ENCODE data around the gene NKX1-2.
A peak's percentile ranks its signal among the peaks of the same experiment; 100 is the strongest.

Gene NKX1-2

DNA sequence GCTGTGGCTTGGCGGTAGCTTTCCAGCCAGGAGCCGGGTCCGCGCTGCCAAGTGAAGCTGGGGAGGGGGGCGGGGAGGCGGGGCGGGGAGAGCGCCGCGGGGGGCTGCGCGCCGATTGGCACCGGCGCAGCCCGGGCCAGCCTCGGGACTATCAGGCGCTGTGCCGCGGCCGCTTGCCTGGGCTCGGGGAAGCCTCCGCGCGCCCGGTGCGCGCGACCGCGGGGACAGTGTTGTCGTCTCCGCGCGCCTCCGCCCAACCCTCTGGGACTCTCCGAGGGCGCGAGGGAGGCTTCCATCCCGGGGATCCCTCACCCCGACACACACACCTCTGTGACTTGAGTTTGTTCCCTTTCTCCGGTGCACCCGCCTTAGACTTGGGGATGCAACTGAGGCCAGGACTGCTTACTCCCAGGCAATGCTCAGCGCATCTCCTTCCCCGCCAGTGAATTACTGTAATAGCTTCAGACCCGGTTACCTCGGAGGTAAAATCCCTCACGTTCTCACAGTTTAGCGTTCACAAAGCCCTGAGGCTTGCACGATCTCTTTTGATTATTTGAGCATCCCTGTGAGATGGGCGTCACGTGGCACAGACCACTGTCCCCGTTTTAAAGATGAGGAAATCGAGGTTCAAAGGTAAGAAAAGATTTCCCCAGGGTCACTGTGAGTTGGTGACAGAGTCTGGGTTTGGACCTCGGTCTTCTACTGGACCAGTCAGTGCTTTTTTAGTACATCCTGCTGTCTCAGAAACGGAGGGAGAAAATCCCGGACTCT, at the start of gene NKX1-2:
Gene NKX1-2, minus strand, starts transcription at position 24 of the 771 bp plus-strand sequence. CDS start 92 bp downstream, outside the sequence.
- Histone ChIP-seq H3K9ac (ENCODE audit: insufficient read length) (no peak within 1 kb of the TSS), H3K27ac (no peak within 1 kb of the TSS), H3K4me3 (peak within 1 kb of the TSS; percentile 54)

DNA sequence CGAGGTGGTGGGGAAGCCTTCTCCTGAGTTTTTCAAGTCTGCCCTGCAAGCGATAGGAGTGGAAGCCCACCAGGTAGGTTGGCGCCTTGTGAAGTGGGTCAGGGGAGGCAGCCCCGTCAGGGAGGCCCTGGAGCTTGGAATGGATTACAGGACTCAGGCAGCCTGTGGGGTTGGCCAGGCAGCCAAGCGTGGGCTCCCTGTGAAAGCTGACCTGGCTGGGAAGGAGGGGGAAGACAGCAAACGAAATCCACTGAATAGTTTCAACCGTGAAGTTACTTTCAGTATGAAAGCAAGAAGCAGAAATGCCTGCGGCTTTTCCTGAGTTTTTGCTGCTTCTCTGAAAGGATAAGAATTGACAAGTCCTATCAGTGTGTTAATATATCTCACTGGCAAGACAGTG, 48.2 kb upstream of the NKX1-2 start:
- Histone ChIP-seq H3K36me3 (ENCODE audit: insufficient read depth, low read length) (no peaks in the 10 kb centered on the region), H3K9me3 (ENCODE audit: low read depth, low read length) (no peaks in the 10 kb centered on the region), H3K4me3 (no peak overlapping the region), H3K27ac (no peak overlapping the region), H3K9ac (ENCODE audit: insufficient read length) (no peak overlapping the region)
- TF ChIP-seq EZH2 (IDR thresholded peaks at IDR 0.05) (no peak), POLR2AphosphoS5 (IDR thresholded peaks at IDR 0.05; ENCODE audit: borderline replicate concordance, low read depth, low read length) (no peak), FOXP2 (optimal IDR thresholded peaks at IDR 0.05; ENCODE audit: control extremely low read depth, extremely low read length, insufficient read depth) (no peak)
- DNase-seq (ENCODE audit: low read depth, low spot score) = no peak

More for the DNA sequence above, at the start of gene NKX1-2:
- Histone ChIP-seq H3K36me3 (ENCODE audit: insufficient read depth, low read length) (no peaks in the 10 kb centered on the region), H3K9me3 (ENCODE audit: low read depth, low read length) (no peaks in the 10 kb centered on the region)
- TF ChIP-seq POLR2AphosphoS5 (IDR thresholded peaks at IDR 0.05; ENCODE audit: borderline replicate concordance, low read depth, low read length) (no peak), FOXP2 (optimal IDR thresholded peaks at IDR 0.05; ENCODE audit: control extremely low read depth, extremely low read length, insufficient read depth) (no peak), EZH2 (IDR thresholded peaks at IDR 0.05) (no peak)
- no peak for DNase-seq (ENCODE audit: low read depth, low spot score)

DNA sequence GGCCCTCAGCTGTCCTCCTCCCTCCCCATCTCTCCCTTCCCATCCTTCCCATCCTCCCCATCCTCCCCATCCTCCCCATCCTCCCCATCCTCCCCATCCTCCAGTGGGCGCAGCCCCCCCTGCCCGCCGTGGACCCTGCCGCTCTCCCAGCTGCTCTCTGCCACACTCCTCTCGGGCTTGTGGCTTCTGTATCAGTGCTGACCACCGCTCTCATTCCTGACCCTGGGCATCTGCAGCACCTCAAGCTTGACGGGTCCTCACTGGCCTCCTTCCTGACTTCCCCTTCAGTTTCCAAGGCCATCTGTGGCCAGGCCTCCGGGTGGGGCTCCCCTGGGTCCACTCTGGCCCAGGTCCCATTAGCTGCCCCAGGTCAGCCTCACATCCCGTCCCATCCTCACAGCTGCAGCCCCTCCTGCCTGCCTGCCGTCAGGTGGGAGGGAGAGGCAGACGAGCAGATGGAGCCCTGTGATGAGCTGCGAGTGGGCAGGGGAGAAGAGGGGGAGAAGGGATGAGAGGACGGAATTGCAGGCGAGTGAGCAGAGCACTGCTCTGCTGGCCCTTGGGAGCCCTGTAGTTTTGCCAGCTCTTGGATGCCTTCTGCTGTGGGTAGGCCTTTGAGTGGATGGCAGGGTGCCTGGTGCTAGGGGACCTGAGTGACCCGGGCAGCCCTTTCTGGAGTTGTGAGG, 47.5 kb upstream of the NKX1-2 start:
- Histone ChIP-seq H3K9ac (ENCODE audit: insufficient read length) (no peak overlapping the region), H3K9me3 (ENCODE audit: low read depth, low read length) (no peaks in the 10 kb centered on the region), H3K27ac (no peak overlapping the region), H3K36me3 (ENCODE audit: insufficient read depth, low read length) (no peaks in the 10 kb centered on the region), H3K4me3 (no peak overlapping the region)
- no peak for DNase-seq (ENCODE audit: low read depth, low spot score)
- TF ChIP-seq POLR2AphosphoS5 (IDR thresholded peaks at IDR 0.05; ENCODE audit: borderline replicate concordance, low read depth, low read length) = no peak

DNA sequence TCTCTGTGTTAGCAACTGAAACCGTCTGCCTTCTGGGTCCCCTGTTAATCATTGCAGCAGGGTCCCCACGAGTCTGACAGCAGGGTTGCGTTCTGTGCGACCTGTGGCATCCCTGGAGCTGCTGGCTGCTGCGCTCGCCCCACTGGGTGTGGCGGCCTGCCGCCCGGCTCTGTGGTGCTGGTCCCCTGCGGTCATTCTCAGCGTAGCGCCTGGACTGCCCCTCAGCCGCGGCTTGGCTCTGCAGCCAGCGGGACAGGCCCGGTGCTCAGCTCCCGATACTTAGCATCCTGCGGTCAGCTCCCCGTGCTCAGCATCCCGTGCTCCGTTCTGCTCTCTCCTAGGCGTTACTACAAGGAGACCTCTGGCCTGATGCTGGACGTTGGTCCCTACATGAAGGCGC, 46.8 kb upstream of the NKX1-2 start:
- H3K9me3 ChIP-seq (ENCODE audit: low read depth, low read length) = no peaks in the 10 kb centered on the region
- TF ChIP-seq EZH2 (IDR thresholded peaks at IDR 0.05) (no peak), FOXP2 (optimal IDR thresholded peaks at IDR 0.05; ENCODE audit: control extremely low read depth, extremely low read length, insufficient read depth) (no peak), POLR2AphosphoS5 (IDR thresholded peaks at IDR 0.05; ENCODE audit: borderline replicate concordance, low read depth, low read length) (no peak)
- no peak for DNase-seq (ENCODE audit: low read depth, low spot score)
- no peaks in the 10 kb centered on the region for H3K36me3 ChIP-seq (ENCODE audit: insufficient read depth, low read length)
- H3K9ac ChIP-seq (ENCODE audit: insufficient read length) = no peak overlapping the region
- H3K27ac ChIP-seq = no peak overlapping the region
- no peak overlapping the region for H3K4me3 ChIP-seq

DNA sequence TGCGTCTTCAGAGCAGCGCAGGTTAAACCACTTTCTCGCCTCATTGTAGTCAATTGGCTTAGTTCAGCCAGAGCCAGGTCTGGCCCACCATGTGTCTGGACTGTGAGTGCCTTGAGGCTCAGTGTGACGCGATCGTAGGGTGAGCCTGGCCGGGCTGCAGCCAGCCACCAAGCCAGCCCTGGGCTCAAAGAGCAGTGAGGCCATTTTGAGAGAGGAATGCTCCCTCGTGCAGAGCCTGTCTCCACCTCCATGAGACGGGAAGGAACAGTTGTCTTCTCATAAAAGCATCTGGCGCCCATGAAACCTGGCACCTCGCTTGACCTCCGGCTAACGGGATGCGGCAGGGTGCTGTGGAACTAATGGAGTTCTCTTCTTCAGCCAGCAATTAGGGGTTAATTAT, 46.3 kb upstream of the NKX1-2 start:
- no peak overlapping the region for H3K4me3 ChIP-seq
- no peaks in the 10 kb centered on the region for H3K9me3 ChIP-seq (ENCODE audit: low read depth, low read length)
- H3K36me3 ChIP-seq (ENCODE audit: insufficient read depth, low read length) = no peaks in the 10 kb centered on the region
- TF ChIP-seq EZH2 (IDR thresholded peaks at IDR 0.05) (no peak), POLR2AphosphoS5 (IDR thresholded peaks at IDR 0.05; ENCODE audit: borderline replicate concordance, low read depth, low read length) (no peak), FOXP2 (optimal IDR thresholded peaks at IDR 0.05; ENCODE audit: control extremely low read depth, extremely low read length, insufficient read depth) (no peak)
- DNase-seq (ENCODE audit: low read depth, low spot score) = no peak
- H3K9ac ChIP-seq (ENCODE audit: insufficient read length) = no peak overlapping the region
- H3K27ac ChIP-seq = no peak overlapping the region

DNA sequence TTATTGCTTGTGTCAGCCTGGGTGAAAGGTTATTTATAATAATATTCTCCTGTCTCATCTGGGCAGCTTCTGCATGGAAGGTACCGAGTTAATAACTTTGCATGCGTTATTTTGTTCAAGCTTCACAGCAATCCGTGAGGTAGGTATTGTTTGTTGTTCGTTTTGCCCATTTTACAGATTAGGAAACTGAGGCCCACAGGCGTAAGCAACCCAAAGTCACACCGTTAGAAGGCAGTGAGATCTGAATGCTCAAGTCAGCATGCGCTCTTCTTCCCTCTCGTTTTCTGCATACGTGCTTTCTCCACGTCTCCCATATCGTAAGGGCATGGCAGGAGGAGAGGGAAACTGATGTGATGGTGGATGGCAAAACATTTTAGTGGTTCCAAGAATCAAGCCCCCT, 45.9 kb upstream of the NKX1-2 start:
- no peak overlapping the region for H3K4me3 ChIP-seq
- DNase-seq (ENCODE audit: low read depth, low spot score) = no peak
- H3K27ac ChIP-seq = no peak overlapping the region
- TF ChIP-seq POLR2AphosphoS5 (IDR thresholded peaks at IDR 0.05; ENCODE audit: borderline replicate concordance, low read depth, low read length) (no peak), EZH2 (IDR thresholded peaks at IDR 0.05) (no peak), FOXP2 (optimal IDR thresholded peaks at IDR 0.05; ENCODE audit: control extremely low read depth, extremely low read length, insufficient read depth) (no peak)
- no peaks in the 10 kb centered on the region for H3K9me3 ChIP-seq (ENCODE audit: low read depth, low read length)
- no peaks in the 10 kb centered on the region for H3K36me3 ChIP-seq (ENCODE audit: insufficient read depth, low read length)
- no peak overlapping the region for H3K9ac ChIP-seq (ENCODE audit: insufficient read length)

DNA sequence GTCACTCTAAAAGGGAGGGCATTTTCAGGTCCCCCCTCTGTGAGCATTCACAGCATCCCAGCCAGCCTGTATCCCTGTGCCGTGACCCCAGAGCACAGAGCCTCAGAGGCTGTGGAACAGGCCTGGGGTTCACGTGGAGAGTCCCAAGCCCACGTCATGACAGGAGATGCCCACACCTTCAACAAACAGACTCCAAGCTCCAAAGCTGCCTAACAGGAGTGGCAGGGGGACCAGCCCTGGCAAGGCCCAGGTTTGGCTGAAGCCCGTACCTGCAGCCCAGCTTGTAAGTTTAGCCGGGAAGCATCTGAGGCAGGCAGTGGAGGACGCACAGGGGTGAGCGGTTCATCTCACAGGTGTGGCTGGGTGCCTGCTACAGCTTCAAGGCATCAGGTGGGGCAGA, 45.3 kb upstream of the NKX1-2 start:
- Histone ChIP-seq H3K9me3 (ENCODE audit: low read depth, low read length) (no peaks in the 10 kb centered on the region), H3K27ac (no peak overlapping the region), H3K4me3 (no peak overlapping the region), H3K36me3 (ENCODE audit: insufficient read depth, low read length) (no peaks in the 10 kb centered on the region), H3K9ac (ENCODE audit: insufficient read length) (no peak overlapping the region)
- TF ChIP-seq FOXP2 (optimal IDR thresholded peaks at IDR 0.05; ENCODE audit: control extremely low read depth, extremely low read length, insufficient read depth) (no peak), EZH2 (IDR thresholded peaks at IDR 0.05) (no peak), POLR2AphosphoS5 (IDR thresholded peaks at IDR 0.05; ENCODE audit: borderline replicate concordance, low read depth, low read length) (no peak)
- no peak for DNase-seq (ENCODE audit: low read depth, low spot score)

DNA sequence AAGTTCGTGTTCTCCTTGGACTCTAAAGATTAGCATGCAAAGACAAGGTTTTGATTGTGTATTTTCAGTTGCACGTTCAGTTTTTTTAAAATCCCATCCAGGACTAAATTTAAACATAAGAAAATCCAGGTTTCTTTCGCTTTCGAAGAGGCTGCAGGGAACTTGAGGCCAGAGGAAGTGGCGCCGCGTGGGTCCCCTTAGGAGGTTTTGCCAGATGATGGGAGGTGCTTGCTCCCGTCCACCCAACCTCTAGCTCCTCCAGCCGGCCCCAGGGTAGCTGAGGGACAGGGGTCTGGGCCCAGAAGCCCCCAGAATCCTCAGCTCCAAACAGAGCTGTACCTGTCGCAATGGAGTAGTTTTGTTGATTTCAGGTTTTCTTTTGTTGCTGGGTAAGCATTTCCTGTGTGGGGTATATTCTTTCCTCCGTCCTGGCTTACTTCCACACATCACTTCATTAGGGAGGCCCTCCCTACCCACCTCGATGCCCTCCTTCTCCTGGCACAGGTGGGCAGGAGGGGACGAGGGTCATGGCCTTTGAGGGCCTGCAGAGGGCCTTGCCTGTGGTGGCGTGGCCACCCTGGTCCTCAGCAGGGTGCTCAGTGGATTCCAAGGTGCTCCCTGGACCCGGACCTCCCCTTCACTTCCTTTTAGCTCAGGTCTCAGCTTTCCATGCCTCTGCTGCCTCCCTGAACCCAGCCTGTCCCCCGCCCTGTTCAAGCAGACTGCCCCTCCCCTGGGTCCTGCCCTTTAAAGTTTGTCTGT, 44.4 kb upstream of the NKX1-2 start:
- no peak overlapping the region for H3K9ac ChIP-seq (ENCODE audit: insufficient read length)
- no peak overlapping the region for H3K27ac ChIP-seq
- no peak for TF ChIP-seq EZH2 (IDR thresholded peaks at IDR 0.05)
- no peak for TF ChIP-seq FOXP2 (optimal IDR thresholded peaks at IDR 0.05; ENCODE audit: control extremely low read depth, extremely low read length, insufficient read depth)
- TF ChIP-seq POLR2AphosphoS5 (IDR thresholded peaks at IDR 0.05; ENCODE audit: borderline replicate concordance, low read depth, low read length) = no peak
- no peaks in the 10 kb centered on the region for H3K9me3 ChIP-seq (ENCODE audit: low read depth, low read length)
- no peak for DNase-seq (ENCODE audit: low read depth, low spot score)
- no peak overlapping the region for H3K4me3 ChIP-seq
- no peaks in the 10 kb centered on the region for H3K36me3 ChIP-seq (ENCODE audit: insufficient read depth, low read length)

All from SK-N-MC (cell line).